HG03097 (cell line): ENCODE measurements around the gene ENTPD7.

ENCODE experiments used
- ATAC-seq: cut with Tn5 transposase; IDR thresholded peaks from one replicate; pipeline ENCODE4 v1.9.1; 2021; ENCODE audit not compliant: unreplicated experiment, low FRiP score

The ENTPD7 gene

DNA sequence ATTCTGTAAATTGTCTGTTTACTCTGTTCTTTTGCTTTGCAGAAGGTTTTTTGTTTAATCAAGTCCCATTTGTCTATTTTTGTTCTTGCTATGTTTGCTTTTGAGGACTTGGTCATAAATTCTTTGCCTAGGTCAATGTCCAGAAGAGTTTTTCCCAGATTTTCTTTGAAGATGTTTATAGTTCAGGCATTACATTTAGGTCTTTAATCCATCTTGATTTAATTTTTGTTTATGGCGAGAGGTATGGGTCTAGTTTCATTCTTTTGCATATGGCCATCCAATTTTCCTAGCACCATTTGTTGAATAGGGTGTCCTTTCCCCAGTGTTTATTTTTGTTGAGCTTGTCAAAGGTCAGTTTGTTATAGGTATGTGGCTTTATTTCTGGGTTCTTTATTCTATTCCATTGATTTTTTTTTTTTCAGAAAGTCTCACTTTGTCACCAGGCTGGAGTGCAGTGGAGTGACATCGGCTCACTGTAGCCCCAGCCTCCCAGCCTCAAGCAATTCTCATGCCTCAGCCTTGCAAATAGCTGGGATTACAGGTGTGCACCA, 11.6 kb upstream of the ENTPD7 start:
- ATAC-seq, result no peak

DNA sequence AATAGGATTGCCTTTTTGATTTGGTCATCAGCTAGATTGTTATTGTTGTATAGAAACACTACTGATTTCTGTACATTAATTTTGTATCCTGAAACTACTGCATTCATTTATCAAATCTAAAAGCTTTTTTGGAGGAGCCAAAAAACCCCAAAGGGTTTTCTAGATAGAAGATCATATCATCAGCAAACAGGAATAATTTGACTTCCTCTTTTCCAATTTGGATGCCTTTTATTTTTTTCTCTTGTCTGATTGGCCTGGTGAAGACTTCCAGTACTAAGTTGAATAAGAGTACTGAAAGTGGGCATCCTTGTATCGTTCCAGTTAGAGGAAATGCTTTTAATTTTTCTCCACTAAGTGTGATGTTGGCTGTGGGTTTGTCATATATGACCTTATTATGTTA, 10.6 kb upstream of the ENTPD7 start:
- ATAC-seq, result no peak

- no peak for ATAC-seq
Measured at GRCh38 chr10:99652800-99653390, 6.4 kb upstream of the ENTPD7 start.

DNA sequence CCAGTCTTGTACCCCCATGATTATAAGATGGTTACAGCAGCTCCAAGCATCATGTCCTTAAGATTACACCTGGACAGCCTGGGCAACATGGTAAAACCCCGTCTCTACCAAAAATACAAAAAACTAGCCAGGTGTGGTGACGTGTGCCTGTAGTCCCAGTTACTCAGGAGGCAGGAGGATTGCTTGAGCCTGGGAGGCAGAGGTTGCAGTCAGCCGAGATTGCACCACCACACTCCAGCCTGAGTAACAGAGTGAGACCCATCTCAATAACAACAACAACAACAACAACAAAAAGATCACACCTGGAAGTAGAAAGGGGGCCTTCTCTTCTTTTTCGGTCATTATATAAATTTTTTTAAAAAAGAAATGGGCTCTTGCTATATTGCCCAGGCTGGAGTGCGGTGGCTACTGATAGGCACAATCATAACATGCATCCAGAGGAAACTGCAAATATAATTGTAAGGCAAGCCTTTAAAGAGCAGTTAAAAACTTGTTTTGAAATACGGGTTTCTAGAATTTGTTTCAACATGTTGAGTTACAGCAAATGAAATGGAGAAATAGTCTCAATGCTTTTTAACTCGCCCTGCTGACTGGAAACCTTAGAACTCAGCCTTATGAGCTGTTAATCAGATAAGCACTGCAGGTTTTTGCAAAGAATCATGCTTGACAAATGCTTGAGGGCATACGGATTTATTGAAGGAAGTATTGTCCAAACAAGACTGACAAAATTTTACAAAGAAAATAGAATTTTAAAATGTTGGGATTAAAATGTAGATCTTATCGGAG, 4.7 kb upstream of the ENTPD7 start:
- no peak for ATAC-seq

DNA sequence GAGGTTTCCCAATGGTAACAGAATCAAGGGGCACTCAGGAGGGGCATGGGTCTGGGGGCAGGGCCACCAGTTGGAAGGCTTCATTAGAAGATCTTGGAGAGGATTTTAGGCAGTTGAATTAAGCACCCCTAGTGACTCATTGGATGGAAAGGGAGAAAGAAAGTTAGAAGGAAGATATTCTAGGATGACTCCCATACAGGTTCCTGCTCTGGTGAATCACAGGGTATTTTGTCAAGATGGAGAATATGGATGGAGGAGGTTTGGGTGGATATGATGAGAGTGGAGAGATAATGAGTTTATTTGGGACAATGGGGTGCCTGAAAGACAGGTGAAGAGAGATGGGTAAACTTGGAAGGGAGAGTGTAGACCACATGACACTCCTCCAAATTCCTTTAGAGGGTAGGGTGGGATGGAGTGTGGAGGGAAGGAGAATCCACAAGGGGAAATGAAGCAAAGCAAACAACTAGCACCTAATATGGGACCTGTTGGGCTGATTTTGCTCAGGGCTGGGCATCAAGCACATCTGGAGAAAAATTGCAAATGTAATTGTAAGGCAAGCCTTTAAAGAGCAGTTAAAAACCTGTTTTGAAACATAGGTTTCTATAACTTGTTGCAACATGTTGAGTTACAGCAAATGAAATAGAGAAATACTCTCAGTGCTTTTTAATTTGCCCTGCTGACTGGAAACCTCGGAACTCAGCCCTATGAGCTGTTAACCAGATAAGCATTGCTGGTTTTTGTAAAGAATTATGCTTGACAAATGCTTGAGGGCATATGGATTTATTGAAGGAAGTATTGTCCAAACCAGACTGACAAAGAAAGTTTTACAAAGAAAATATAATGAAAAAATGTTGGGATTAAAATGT, 2.9 kb upstream of the ENTPD7 start:
- ATAC-seq, result no peak

DNA sequence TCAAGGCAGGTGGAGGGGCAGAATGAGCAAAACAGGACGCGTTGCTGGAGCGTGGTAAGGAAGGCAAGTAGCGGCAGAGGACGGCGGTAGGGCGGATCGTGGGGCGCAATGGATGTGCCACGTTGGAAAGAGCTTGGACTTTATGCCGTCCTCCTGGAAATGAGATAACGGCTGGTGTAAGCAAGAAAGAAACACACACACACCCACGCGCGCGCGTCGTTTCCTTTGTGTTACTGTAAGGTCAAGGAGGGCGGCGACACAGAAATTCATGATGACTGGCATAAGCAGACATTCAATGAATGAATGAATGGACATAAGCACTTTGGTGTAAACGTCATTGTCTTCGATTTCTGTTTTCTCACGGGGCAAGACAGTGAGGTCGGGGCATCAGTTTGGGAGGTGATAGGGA, 683 bp upstream of the ENTPD7 start:
- no peak for ATAC-seq

GRCh38 chr10:99659868-99660366, 608 bp downstream of the ENTPD7 start:
- ATAC-seq, result no peak

GRCh38 chr10:99660662-99661376, 1.5 kb downstream of the ENTPD7 start:
- no peak for ATAC-seq

GRCh38 chr10:99661377-99661763, 2.1 kb downstream of the ENTPD7 start:
- no peak for ATAC-seq

GRCh38 chr10:99665304-99665703, 6.0 kb downstream of the ENTPD7 start:
- no peak for ATAC-seq

- no peak for ATAC-seq
Measured at GRCh38 chr10:99667108-99667751, 7.9 kb downstream of the ENTPD7 start.

DNA sequence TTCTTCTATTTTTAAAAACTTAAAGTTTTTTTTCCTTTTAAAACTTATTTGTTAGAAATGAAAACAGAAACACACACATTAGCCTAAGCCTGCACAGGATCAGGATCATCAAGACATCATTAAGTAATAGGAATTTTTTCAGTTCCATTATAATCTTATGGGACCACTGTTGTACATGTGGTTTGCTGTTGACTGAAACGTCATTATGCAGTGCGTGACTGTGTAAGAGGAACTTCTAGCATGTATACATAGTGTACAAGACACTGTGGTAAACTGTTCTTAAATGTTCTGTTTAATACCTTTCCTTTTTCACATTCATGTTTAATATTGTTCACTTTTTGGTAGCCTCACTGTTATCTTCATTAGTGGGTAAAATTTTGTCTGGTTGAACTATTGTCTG, 12.1 kb downstream of the ENTPD7 start:
- no peak for ATAC-seq

GRCh38 chr10:99672884-99673283, 13.6 kb downstream of the ENTPD7 start:
- ATAC-seq, result no peak

DNA sequence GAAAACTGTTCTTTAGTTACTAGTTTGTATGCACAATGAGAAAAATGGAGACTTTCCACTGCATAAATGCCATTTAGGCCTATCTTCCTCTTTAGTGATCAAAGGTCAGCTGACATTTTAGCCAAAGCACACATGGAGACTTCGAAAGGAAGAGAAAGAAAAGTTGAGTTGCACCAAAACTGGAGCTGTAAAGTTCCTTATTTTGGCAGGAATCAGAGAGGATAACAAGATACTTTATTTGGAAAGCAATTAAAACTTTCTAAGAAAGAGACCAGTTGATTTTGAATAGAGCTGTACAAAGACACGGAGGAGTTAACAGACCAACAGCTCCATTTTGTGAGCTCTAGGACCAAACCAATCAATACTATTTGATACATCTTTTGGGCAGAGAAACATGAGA, 14.2 kb downstream of the ENTPD7 start:
- ATAC-seq, result no peak

GRCh38 chr10:99674762-99675161, 15.5 kb downstream of the ENTPD7 start:
- no peak for ATAC-seq

GRCh38 chr10:99676426-99676825, 17.1 kb downstream of the ENTPD7 start:
- ATAC-seq, result no peak

DNA sequence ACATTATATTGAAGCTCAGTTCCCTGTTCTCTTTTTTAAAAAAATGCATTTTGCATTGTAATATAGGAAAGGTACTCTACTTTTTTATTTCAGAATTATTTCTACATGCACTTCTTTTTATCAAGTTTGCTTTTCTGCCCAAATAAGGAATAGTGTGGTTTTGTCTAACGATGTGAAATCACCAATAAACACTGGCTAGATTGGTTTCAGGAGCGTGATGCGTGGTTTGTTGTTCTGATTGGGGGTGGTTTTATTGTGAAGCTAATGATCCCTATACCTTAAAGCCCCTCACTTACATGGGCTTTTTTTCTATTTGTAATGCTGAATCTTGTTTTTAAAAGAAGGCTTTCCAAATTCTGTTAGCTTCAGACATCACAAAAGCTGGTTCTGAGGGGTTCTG, 17.6 kb downstream of the ENTPD7 start:
- ATAC-seq, result no peak

DNA sequence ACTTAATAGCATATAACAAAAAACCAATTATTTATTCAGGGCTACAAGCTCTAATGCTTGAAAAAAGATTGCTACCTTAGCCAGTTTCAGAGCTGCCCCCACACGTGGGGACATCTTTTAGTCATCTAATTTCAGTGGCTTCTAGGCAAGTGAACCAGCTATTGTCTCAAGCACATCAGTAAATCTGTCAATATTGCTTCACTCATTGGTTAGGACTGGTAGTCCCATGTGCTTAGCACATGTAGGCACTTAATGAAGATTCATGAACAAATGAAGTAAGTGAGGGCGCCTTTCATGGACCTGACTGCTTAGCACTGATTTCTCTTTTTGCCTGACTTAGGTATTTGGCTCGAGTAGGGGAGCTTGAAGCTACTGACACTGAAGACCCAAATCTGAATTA, 19.6 kb downstream of the ENTPD7 start:
- ATAC-seq, result no peak

DNA sequence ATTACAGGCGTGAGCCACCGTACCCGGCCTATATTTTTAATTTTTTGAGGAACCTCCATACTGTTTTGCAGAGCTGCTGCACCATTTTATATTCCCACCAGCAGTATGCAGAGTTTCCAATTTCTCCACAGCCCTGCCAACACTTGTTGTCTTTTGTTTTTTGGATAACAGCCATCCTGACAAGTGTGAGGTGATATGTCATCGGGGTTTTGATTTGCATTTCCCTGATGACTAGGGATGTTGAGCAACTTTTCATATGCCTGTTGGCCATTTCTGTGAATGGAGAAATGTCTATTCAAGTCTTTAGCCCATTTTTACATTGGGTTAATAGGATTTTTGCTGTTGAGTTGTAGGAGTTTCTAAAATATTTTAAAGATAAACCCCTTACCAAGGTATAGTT, 22.2 kb downstream of the ENTPD7 start:
- no peak for ATAC-seq

DNA sequence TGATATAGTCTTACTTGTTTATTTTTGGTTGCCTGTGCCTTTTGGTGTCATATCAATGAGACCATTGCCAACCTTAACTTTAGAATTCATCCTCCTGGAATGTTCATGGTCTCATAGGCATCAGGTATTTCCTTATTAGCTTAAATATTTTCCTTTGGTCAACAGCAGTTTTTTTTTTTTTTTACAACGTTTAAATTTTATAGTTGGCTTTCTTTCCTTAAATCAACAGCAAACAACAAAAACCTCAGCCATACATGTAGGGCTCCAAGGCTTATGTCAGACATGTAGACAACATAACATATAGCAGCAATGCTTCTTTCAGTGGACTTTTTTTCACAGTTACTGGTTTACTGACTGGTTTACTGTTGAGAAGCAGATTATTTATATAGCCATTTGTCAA, 22.7 kb downstream of the ENTPD7 start:
- no peak for ATAC-seq
